WTC11 (cell line): ENCODE results near the gene DERA. TPM values are rescaled to one million over a fixed set of nuclear protein-coding genes. Genes with fewer than 3 reads are reported as not detected.

ENCODE experiments used
- ATAC-seq: fragments of 200-7000 bp; cut with Tn5 transposase; 2 replicates; pipeline ENCODE4 v1.10.0; 2021; ENCODE audit warnings: mild to moderate bottlenecking, moderate library complexity
- CTCF ChIA-PET: fragments of 300-600 bp; sonication (Branson Sonifier 250); formaldehyde crosslinking; loops from one replicate; lab custom pipeline; 2021; ENCODE audit warnings: antibody characterized with exemption; lab: Charles Lee
- POLR2A ChIA-PET: fragments of 350-600 bp; sonication (Branson Sonifier 250); formaldehyde crosslinking; loops from one replicate; lab custom pipeline; 2021; ENCODE audit warnings: antibody characterized with exemption; lab: Charles Lee
- DNase-seq: peaks from one replicate; pipeline ENCODE4 v3.0.0; 2021; ENCODE audit warnings: low spot score
- H3K27ac Mint-ChIP-seq: 2 replicates; pipeline ENCODE4 v1.8.0; 2021; ENCODE audit warnings: mixed read lengths
- H3K27me3 Mint-ChIP-seq: 2 replicates; pipeline ENCODE4 v1.8.0; 2021; ENCODE audit warnings: low read depth, mild to moderate bottlenecking, moderate library complexity, mixed read lengths
- H3K36me3 Mint-ChIP-seq: 2 replicates; pipeline ENCODE4 v1.8.0; 2021; ENCODE audit warnings: mixed read lengths
- H3K4me1 Mint-ChIP-seq: 2 replicates; pipeline ENCODE4 v1.8.0; 2022; ENCODE audit warnings: mixed read lengths
- H3K4me3 Mint-ChIP-seq: 2 replicates; pipeline ENCODE4 v1.8.0; 2021; ENCODE audit warnings: mild to moderate bottlenecking, moderate library complexity, mixed read lengths
- H3K9me3 Mint-ChIP-seq: 2 replicates; pipeline ENCODE4 v1.8.0; 2021; ENCODE audit warnings: mixed read lengths
- ATF1 ChIP-seq: sonication (generic); formaldehyde crosslinking; IDR thresholded peaks from 2 replicates; pipeline ENCODE4 v1.8.1; 2023; ENCODE audit warnings: mild to moderate bottlenecking, moderate library complexity, missing genetic modification reagents
- CDX4 ChIP-seq: fragments of 250-450 bp; sonication (Bioruptor Pico); IDR thresholded peaks from 2 replicates; pipeline ENCODE4 v1.9.0; 2021; ENCODE audit warnings: moderate library complexity, mild to moderate bottlenecking, inconsistent platforms, borderline replicate concordance
- ESRRA ChIP-seq: sonication (generic); formaldehyde crosslinking; IDR thresholded peaks from 2 replicates; pipeline ENCODE4 v1.8.1; 2022; ENCODE audit warnings: mild to moderate bottlenecking, missing genetic modification reagents, borderline replicate concordance
- GABPB1 ChIP-seq: sonication (generic); formaldehyde crosslinking; IDR thresholded peaks from 2 replicates; pipeline ENCODE4 v1.8.1; 2023; ENCODE audit warnings: mild to moderate bottlenecking, missing genetic modification reagents
- GTF2I ChIP-seq: fragments of 250-450 bp; sonication (Bioruptor Pico); conservative IDR thresholded peaks from 2 replicates; pipeline ENCODE4 v1.4.0; 2021; ENCODE audit warnings: mild to moderate bottlenecking
- HMGA2 ChIP-seq: fragments of 250-450 bp; sonication (Bioruptor Pico); IDR thresholded peaks from 2 replicates; pipeline ENCODE4 v1.4.0; 2021; ENCODE audit warnings: mild to moderate bottlenecking, moderate library complexity
- PREB ChIP-seq: sonication (generic); formaldehyde crosslinking; IDR thresholded peaks from 2 replicates; pipeline ENCODE4 v1.8.1; 2022; ENCODE audit warnings: mild to moderate bottlenecking, missing genetic modification reagents, moderate library complexity, borderline replicate concordance
- TP53 ChIP-seq: sonication (generic); formaldehyde crosslinking; IDR thresholded peaks from 2 replicates; pipeline ENCODE4 v1.8.1; 2023; ENCODE audit warnings: mild to moderate bottlenecking, missing genetic modification reagents
- ZNF281 ChIP-seq: sonication (generic); formaldehyde crosslinking; IDR thresholded peaks from 2 replicates; pipeline ENCODE4 v1.8.0; 2023; ENCODE audit warnings: mild to moderate bottlenecking, missing genetic modification reagents
- ZNF512 ChIP-seq: sonication (generic); formaldehyde crosslinking; IDR thresholded peaks from 2 replicates; pipeline ENCODE4 v1.8.1; 2022; ENCODE audit warnings: missing genetic modification reagents, borderline replicate concordance
- total RNA-seq: library from RNA; stranded (reverse); gene quantifications from 3 replicates; pipeline ENCODE4 v1.2.3, GENCODE V29; 2021
- TF ChIP-seq, protein P1 (sequence below): sonication (generic); formaldehyde crosslinking; IDR thresholded peaks from 2 replicates; pipeline ENCODE4 v1.8.0; 2022; ENCODE audit warnings: missing genetic modification reagents
- TF ChIP-seq, protein P2 (sequence below): sonication (generic); formaldehyde crosslinking; IDR thresholded peaks from 2 replicates; pipeline ENCODE4 v1.8.1; 2022; ENCODE audit warnings: mild to moderate bottlenecking, moderate library complexity, missing genetic modification reagents
- TF ChIP-seq, protein P3 (sequence below): sonication (generic); formaldehyde crosslinking; conservative IDR thresholded peaks from 2 replicates; pipeline ENCODE4 v1.8.1; 2022; ENCODE audit warnings: mild to moderate bottlenecking, missing genetic modification reagents
- TF ChIP-seq, protein P4 (sequence below): fragments of 250-450 bp; sonication (Bioruptor Pico); IDR thresholded peaks from 2 replicates; pipeline ENCODE4 v1.9.0; 2021; ENCODE audit warnings: mild to moderate bottlenecking, borderline replicate concordance
- TF ChIP-seq, protein P5 (sequence below): sonication (generic); formaldehyde crosslinking; IDR thresholded peaks from 2 replicates; pipeline ENCODE4 v1.8.0; 2023; ENCODE audit warnings: missing genetic modification reagents, mild to moderate bottlenecking, borderline replicate concordance

DERA gene
- total RNA-seq, 1 experiment from 2014 or later, result 22.4 TPM

GRCh38 chr12:15875863-15876262 lies 35.3 kb upstream of the DERA start (continued):
- TF ChIP-seq ATF1 (CRISPR knock-in tag) (no peak), CDX4 (CRISPR knock-in tag) (no peak), TP53 (CRISPR knock-in tag) (no peak), ZNF281 (CRISPR knock-in tag) (no peak)
- TF ChIP-seq, all 79 proteins: peak for 0

GRCh38 chr12:15879413-15879812 lies 31.7 kb upstream of the DERA start:
- no peak overlapping the region for H3K27ac Mint-ChIP-seq
- H3K4me3 Mint-ChIP-seq, result no peak overlapping the region
- peaks cover 31% of the 10 kb centered on the region for H3K4me1 Mint-ChIP-seq
- ChIA-PET CTCF (no interaction called here), POLR2A (no interaction called here)
- no peak for DNase-seq
- ATAC-seq, result no peak
- H3K36me3 Mint-ChIP-seq, result peaks cover 13% of the 10 kb centered on the region
- peaks cover 14% of the 10 kb centered on the region for H3K9me3 Mint-ChIP-seq
- no peaks in the 10 kb centered on the region for H3K27me3 Mint-ChIP-seq
- TF ChIP-seq GABPB1 (CRISPR knock-in tag), result no peak
- TF ChIP-seq, protein P1, sequence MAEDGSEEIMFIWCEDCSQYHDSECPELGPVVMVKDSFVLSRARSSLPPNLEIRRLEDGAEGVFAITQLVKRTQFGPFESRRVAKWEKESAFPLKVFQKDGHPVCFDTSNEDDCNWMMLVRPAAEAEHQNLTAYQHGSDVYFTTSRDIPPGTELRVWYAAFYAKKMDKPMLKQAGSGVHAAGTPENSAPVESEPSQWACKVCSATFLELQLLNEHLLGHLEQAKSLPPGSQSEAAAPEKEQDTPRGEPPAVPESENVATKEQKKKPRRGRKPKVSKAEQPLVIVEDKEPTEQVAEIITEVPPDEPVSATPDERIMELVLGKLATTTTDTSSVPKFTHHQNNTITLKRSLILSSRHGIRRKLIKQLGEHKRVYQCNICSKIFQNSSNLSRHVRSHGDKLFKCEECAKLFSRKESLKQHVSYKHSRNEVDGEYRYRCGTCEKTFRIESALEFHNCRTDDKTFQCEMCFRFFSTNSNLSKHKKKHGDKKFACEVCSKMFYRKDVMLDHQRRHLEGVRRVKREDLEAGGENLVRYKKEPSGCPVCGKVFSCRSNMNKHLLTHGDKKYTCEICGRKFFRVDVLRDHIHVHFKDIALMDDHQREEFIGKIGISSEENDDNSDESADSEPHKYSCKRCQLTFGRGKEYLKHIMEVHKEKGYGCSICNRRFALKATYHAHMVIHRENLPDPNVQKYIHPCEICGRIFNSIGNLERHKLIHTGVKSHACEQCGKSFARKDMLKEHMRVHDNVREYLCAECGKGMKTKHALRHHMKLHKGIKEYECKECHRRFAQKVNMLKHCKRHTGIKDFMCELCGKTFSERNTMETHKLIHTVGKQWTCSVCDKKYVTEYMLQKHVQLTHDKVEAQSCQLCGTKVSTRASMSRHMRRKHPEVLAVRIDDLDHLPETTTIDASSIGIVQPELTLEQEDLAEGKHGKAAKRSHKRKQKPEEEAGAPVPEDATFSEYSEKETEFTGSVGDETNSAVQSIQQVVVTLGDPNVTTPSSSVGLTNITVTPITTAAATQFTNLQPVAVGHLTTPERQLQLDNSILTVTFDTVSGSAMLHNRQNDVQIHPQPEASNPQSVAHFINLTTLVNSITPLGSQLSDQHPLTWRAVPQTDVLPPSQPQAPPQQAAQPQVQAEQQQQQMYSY (CRISPR knock-in tag), result no peak
- TF ChIP-seq, protein P2, sequence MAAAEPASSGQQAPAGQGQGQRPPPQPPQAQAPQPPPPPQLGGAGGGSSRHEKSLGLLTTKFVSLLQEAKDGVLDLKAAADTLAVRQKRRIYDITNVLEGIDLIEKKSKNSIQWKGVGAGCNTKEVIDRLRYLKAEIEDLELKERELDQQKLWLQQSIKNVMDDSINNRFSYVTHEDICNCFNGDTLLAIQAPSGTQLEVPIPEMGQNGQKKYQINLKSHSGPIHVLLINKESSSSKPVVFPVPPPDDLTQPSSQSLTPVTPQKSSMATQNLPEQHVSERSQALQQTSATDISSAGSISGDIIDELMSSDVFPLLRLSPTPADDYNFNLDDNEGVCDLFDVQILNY (CRISPR knock-in tag), result no peak
- TF ChIP-seq, protein P3, sequence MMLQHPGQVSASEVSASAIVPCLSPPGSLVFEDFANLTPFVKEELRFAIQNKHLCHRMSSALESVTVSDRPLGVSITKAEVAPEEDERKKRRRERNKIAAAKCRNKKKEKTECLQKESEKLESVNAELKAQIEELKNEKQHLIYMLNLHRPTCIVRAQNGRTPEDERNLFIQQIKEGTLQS (CRISPR knock-in tag), result no peak
- TF ChIP-seq, protein P4, sequence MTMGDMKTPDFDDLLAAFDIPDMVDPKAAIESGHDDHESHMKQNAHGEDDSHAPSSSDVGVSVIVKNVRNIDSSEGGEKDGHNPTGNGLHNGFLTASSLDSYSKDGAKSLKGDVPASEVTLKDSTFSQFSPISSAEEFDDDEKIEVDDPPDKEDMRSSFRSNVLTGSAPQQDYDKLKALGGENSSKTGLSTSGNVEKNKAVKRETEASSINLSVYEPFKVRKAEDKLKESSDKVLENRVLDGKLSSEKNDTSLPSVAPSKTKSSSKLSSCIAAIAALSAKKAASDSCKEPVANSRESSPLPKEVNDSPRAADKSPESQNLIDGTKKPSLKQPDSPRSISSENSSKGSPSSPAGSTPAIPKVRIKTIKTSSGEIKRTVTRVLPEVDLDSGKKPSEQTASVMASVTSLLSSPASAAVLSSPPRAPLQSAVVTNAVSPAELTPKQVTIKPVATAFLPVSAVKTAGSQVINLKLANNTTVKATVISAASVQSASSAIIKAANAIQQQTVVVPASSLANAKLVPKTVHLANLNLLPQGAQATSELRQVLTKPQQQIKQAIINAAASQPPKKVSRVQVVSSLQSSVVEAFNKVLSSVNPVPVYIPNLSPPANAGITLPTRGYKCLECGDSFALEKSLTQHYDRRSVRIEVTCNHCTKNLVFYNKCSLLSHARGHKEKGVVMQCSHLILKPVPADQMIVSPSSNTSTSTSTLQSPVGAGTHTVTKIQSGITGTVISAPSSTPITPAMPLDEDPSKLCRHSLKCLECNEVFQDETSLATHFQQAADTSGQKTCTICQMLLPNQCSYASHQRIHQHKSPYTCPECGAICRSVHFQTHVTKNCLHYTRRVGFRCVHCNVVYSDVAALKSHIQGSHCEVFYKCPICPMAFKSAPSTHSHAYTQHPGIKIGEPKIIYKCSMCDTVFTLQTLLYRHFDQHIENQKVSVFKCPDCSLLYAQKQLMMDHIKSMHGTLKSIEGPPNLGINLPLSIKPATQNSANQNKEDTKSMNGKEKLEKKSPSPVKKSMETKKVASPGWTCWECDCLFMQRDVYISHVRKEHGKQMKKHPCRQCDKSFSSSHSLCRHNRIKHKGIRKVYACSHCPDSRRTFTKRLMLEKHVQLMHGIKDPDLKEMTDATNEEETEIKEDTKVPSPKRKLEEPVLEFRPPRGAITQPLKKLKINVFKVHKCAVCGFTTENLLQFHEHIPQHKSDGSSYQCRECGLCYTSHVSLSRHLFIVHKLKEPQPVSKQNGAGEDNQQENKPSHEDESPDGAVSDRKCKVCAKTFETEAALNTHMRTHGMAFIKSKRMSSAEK (CRISPR knock-in tag), result no peak
- TF ChIP-seq HMGA2, result no peak
- TF ChIP-seq, protein P5, sequence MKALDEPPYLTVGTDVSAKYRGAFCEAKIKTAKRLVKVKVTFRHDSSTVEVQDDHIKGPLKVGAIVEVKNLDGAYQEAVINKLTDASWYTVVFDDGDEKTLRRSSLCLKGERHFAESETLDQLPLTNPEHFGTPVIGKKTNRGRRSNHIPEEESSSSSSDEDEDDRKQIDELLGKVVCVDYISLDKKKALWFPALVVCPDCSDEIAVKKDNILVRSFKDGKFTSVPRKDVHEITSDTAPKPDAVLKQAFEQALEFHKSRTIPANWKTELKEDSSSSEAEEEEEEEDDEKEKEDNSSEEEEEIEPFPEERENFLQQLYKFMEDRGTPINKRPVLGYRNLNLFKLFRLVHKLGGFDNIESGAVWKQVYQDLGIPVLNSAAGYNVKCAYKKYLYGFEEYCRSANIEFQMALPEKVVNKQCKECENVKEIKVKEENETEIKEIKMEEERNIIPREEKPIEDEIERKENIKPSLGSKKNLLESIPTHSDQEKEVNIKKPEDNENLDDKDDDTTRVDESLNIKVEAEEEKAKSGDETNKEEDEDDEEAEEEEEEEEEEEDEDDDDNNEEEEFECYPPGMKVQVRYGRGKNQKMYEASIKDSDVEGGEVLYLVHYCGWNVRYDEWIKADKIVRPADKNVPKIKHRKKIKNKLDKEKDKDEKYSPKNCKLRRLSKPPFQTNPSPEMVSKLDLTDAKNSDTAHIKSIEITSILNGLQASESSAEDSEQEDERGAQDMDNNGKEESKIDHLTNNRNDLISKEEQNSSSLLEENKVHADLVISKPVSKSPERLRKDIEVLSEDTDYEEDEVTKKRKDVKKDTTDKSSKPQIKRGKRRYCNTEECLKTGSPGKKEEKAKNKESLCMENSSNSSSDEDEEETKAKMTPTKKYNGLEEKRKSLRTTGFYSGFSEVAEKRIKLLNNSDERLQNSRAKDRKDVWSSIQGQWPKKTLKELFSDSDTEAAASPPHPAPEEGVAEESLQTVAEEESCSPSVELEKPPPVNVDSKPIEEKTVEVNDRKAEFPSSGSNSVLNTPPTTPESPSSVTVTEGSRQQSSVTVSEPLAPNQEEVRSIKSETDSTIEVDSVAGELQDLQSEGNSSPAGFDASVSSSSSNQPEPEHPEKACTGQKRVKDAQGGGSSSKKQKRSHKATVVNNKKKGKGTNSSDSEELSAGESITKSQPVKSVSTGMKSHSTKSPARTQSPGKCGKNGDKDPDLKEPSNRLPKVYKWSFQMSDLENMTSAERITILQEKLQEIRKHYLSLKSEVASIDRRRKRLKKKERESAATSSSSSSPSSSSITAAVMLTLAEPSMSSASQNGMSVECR (CRISPR knock-in tag), result no peak
- TF ChIP-seq ESRRA (CRISPR knock-in tag), result no peak
- no peak for TF ChIP-seq GTF2I (CRISPR knock-in tag)
- no peak for TF ChIP-seq PREB (CRISPR knock-in tag)
- TF ChIP-seq ZNF512 (CRISPR knock-in tag), result no peak
- TF ChIP-seq TP53 (CRISPR knock-in tag), result no peak
